Gastrocnemius medialis (tissue), 4 donors: Measurements from ENCODE around the gene ARHGEF10L.

Source experiments
- POLR2A ChIP-seq, 2 donors: fragments of 450-650 bp; IDR thresholded peaks; one replicate each; pipeline ENCODE4 v1.6.1; 2017; ENCODE audit warnings: antibody characterized with exemption in 2 of 2, mild to moderate bottlenecking in 2 of 2, moderate library complexity in 2 of 2
- TF ChIP-seq, protein P1 (sequence below), 5 experiments: fragments of 450-650 bp in 3 of 5; fragments of 200-600 bp in 2 of 5; sonication (generic) in 2 of 5; IDR thresholded peaks in 4 of 5; conservative IDR thresholded peaks in 1 of 5; 1 replicate in 4 of 5; 2 replicates in 1 of 5; pipeline ENCODE4 v1.5.1; 2016 to 2019; ENCODE audit warnings: antibody characterized with exemption in 5 of 5, mild to moderate bottlenecking in 3 of 5, moderate library complexity in 3 of 5

DNA sequence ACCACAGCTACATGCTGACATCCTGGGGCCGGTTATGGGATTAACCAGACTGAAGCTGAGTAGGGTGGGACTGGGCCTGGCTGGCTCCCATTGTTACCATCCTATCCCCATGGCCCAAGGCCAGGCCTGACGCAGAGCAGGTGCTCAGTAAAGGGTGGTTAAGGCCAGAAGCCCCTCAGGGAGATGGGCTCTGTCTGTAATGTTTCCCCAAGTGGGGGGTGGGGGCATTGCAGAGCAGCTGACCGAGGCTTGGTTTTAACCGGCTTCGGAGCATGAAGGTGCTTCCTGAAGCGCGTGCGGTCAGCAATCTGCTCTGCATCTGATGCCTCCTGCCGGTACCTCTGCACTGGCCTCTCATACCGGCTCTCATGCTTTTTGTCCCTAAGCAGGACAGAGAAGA is 132.2 kb downstream of the ARHGEF10L start:
- TF ChIP-seq, protein P1, sequence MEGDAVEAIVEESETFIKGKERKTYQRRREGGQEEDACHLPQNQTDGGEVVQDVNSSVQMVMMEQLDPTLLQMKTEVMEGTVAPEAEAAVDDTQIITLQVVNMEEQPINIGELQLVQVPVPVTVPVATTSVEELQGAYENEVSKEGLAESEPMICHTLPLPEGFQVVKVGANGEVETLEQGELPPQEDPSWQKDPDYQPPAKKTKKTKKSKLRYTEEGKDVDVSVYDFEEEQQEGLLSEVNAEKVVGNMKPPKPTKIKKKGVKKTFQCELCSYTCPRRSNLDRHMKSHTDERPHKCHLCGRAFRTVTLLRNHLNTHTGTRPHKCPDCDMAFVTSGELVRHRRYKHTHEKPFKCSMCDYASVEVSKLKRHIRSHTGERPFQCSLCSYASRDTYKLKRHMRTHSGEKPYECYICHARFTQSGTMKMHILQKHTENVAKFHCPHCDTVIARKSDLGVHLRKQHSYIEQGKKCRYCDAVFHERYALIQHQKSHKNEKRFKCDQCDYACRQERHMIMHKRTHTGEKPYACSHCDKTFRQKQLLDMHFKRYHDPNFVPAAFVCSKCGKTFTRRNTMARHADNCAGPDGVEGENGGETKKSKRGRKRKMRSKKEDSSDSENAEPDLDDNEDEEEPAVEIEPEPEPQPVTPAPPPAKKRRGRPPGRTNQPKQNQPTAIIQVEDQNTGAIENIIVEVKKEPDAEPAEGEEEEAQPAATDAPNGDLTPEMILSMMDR (IDR thresholded peaks at IDR 0.05 in 4 of 5, conservative IDR thresholded peaks at IDR 0.05 in 1 of 5): no peak
- TF ChIP-seq POLR2A (IDR thresholded peaks at IDR 0.05): no peak
